ENCODE measurements around the gene TP53INP2. TPM values are rescaled to one million over a fixed set of nuclear protein-coding genes. Genes with fewer than 3 reads are reported as not detected.
"Not testable (repeated sequence)": the region's sequence is repeated elsewhere in the genome, so short reads cannot be mapped to it uniquely, and the experiment has no call there.

TP53INP2 gene
- total RNA-seq, 4 donors from 2014 or later: 16.5 to 43.0 (median 34.4) TPM

DNA sequence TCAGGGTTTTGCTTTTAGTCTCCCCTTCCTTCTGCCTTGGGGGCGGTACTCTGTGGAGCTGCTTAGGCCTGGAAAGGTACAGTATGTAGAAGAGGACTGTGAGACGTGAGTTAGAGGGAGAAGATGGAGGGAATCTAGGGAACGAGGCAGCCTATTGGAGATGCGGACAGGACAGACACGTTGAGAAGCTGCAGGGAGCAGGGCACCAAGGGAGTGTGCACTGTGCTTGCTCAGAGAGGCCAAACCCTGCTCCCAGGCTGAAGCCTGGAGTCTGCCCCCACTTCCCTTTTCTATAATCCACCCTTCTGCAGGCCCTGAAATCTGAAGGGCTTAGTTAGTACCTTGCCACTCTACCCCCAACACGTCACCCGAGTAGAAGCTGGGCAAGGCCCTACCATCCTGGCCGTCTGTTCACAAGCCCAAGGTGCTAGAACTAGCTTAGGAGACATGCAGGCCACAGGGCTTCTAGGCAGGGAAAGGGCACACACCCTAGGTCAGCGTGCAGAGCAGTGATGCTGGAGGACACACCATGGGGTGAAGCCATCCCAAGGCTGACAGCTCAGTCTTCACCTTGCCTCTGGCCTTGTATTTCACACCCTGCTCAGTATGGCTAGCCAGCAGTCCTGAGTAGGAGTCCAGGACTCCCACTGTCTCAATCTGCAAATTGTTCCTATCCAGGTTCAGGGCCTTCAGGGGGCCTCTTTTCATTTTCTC, 6.9 kb downstream of the TP53INP2 start:
- Histone ChIP-seq H3K9me3 (no peaks in the 10 kb centered on the region), H3K4me3 (no peak overlapping the region), H3K36me3 (peaks cover 0 to 13% (median 0%) of the 10 kb centered on the region in 3 donors), H3K27ac (no peak overlapping the region), H3K4me1 (peaks cover 0 to 40% (median 5%) of the 10 kb centered on the region in 4 donors), H3K27me3 (no peaks in the 10 kb centered on the region)
- no peak for DNase-seq
- TF ChIP-seq, protein P1, sequence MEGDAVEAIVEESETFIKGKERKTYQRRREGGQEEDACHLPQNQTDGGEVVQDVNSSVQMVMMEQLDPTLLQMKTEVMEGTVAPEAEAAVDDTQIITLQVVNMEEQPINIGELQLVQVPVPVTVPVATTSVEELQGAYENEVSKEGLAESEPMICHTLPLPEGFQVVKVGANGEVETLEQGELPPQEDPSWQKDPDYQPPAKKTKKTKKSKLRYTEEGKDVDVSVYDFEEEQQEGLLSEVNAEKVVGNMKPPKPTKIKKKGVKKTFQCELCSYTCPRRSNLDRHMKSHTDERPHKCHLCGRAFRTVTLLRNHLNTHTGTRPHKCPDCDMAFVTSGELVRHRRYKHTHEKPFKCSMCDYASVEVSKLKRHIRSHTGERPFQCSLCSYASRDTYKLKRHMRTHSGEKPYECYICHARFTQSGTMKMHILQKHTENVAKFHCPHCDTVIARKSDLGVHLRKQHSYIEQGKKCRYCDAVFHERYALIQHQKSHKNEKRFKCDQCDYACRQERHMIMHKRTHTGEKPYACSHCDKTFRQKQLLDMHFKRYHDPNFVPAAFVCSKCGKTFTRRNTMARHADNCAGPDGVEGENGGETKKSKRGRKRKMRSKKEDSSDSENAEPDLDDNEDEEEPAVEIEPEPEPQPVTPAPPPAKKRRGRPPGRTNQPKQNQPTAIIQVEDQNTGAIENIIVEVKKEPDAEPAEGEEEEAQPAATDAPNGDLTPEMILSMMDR (IDR thresholded peaks at IDR 0.05): no peak
- no peak for TF ChIP-seq POLR2A (IDR thresholded peaks at IDR 0.05)

DNA sequence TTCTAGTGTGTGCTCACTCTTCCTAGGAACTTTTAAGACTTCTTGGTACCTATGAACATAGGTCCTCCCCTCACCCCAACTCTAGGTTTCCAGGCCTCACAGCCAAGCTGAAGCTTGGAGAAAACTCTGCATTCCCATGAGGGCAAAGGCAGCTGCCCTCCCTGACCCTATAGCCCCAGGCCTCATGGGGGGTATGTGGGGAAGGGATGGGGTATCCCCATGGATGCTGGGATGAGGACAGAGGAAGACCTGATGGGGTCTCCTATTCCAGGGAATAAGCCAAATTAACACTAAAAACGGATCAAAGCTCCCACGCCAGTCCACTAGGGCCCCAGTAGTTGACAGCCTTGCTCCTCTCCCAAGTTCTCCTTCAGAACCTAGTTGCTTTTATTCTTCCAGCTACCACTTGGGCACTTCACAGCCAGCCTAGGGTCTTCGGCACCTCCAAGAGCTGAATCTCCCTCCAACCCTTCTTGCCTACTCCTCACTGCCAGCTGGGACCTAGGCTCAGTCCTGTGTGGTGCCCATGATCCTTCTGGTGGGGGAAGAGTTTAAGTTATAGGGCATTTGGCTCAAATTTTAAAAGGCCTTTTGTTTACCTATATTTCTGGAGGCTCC, 7.8 kb downstream of the TP53INP2 start:
- Histone ChIP-seq H3K27me3 (no peaks in the 10 kb centered on the region), H3K9me3 (no peaks in the 10 kb centered on the region), H3K4me1 (peaks cover 0 to 30% (median 5%) of the 10 kb centered on the region in 4 donors), H3K27ac (no peak overlapping the region), H3K4me3 (no peak overlapping the region), H3K36me3 (peaks cover 0 to 14% (median 0%) of the 10 kb centered on the region in 3 donors)
- DNase-seq: no peak
- TF ChIP-seq POLR2A (IDR thresholded peaks at IDR 0.05): no peak
- TF ChIP-seq, protein P1 (IDR thresholded peaks at IDR 0.05): no peak

DNA sequence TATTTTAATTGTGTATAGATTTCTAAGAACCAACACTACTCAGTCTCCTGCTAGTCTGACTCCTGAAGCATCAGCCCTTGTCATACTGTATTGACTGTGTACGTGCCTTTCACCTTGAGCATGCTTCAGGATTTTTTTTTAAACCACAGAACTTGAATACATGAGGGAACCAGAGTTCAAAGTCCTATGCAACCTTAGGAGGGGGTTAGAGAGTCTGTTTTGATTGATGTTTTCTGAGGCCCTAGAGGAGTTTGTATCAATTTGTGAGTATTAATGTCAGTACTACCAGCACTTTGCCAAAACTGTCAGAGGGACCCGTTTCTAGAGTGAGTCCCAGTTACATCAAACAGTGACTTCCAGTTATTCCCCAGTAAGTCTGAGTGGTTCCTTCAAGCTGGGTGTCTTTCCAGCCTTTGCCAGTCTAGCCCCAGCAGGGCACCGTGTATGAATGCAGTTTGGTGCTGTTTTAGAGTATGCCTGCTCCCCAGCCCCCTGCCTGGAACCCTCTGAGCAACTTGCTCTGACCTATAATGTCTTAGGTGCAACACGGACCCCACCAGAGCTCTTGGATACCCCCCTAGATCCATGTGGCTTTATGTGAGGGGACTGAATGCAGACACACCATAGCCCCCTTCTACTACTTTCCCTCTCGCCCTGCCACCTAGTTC, 8.5 kb downstream of the TP53INP2 start:
- H3K27ac ChIP-seq: peak overlapping the region in 2 of 4 donors; percentile 18 to 73
- no peaks in the 10 kb centered on the region for H3K27me3 ChIP-seq
- no peak for DNase-seq

DNA sequence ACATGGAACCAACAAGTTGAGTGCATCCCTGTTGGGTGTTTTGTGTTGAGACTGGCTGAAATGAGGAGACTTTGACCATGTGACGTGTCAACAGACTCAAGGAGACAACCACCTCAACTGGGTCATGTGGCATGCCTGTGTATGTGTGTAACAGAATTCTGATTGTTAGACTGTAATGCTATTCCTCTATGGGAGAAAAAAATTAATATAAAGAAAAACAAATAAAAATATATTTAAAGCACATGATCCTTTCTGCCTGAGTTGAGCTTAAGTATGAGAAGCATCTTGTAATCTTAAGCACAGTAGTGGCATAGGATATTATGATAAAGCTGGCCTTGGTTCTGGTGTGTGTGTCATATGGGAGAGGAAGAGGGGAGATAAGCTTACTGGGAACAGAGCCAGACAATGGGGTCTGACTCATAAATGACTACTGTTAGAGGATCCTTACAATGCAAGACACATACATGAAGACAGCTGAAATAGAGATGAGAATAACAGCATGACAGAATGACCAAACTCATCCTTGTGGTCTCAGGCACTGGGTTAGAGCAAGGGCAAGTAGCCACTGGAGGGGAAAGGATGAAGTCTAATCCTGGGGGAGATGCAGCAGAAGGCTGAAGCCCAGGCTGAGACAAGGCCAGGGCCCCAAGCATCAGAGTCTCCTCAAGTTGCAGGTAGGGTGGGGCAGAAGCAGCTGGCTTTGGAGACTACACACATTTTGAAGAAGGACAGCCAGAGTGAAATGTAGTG, 9.2 kb downstream of the TP53INP2 start:
- Histone ChIP-seq H3K27me3 (no peaks in the 10 kb centered on the region), H3K27ac (peak overlapping the region in 2 of 4 donors; percentile 18 to 73), H3K36me3 (peaks cover 0 to 17% (median 0%) of the 10 kb centered on the region in 3 donors), H3K4me3 (no peak overlapping the region), H3K4me1 (peaks cover 0 to 26% (median 5%) of the 10 kb centered on the region in 4 donors), H3K9me3 (no peaks in the 10 kb centered on the region)
- TF ChIP-seq, protein P1 (IDR thresholded peaks at IDR 0.05): no peak
- TF ChIP-seq POLR2A (IDR thresholded peaks at IDR 0.05): no peak
- DNase-seq: peak in 1 of 3 donors; percentile 65

More for the DNA sequence above, 8.5 kb downstream of the TP53INP2 start:
- Histone ChIP-seq H3K36me3 (peaks cover 0 to 17% (median 0%) of the 10 kb centered on the region in 3 donors), H3K4me1 (peaks cover 0 to 28% (median 5%) of the 10 kb centered on the region in 4 donors), H3K9me3 (no peaks in the 10 kb centered on the region), H3K4me3 (no peak overlapping the region)
- TF ChIP-seq, protein P1 (IDR thresholded peaks at IDR 0.05): no peak
- no peak for TF ChIP-seq POLR2A (IDR thresholded peaks at IDR 0.05)

DNA sequence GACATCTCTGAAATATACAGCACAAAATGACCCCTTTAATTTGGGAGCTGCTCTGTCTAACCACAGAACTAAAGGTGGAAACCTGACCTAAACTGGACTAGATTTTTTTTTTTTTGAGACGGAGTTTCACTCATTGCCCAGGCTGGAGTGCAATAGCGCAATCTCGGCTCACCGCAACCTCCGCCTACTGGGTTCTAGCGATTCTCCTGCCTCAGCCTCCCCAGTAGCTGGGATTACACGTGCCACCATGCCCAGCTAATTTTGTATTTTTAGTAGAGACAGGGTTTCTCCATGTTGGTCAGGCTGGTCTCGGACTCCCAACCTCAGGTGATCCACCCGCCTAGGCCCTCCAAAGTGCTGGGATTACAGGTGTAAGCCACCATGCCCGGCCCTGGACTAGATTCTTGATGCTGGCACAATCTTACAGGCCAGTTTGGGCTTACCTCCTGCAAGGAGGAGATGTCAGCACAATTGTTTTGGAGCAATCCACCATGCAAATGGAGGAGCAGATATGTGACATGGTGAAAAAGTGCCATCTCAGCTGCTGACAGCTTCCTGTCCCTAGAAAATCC, 9.9 kb downstream of the TP53INP2 start:
- DNase-seq, H3K27me3 ChIP-seq, H3K9me3 ChIP-seq, H3K4me3 ChIP-seq: not testable (repeated sequence)
- peaks cover 0 to 17% (median 0%) of the 10 kb centered on the region in 3 donors for H3K36me3 ChIP-seq
- H3K27ac ChIP-seq: peak overlapping the region in 1 of 4 donors; percentile 40
- H3K4me1 ChIP-seq: peaks cover 0 to 20% (median 5%) of the 10 kb centered on the region in 4 donors
